Right atrium auricular region (tissue), 2 donors: Measurements from ENCODE around the gene IFITM2. TPM values are rescaled to one million over a fixed set of nuclear protein-coding genes. Genes with fewer than 3 reads are reported as not detected.

Experiments
- DNase-seq: peaks from one replicate; pipeline ENCODE4 v3.0.0-alpha.2; 2019; ENCODE audit warnings: low spot score
- H3K27ac ChIP-seq, 2 donors: fragments of 200-600 bp; sonication (generic); 1 replicate in 1 of 2; 2 replicates in 1 of 2; pipeline ENCODE4 v1.5.1; 2016 to 2019
- H3K27me3 ChIP-seq, 2 donors: fragments of 200-600 bp; sonication (generic); one replicate each; pipeline versions ENCODE4 v1.5.1 to v1.6.0; 2017 to 2019
- H3K36me3 ChIP-seq: fragments of 200-600 bp; sonication (generic); one replicate; pipeline ENCODE4 v1.5.1; 2016
- H3K4me1 ChIP-seq, 2 donors: fragments of 200-600 bp; sonication (generic); one replicate each; pipeline versions ENCODE4 v1.5.1 to v1.6.0; 2017 to 2019
- H3K4me3 ChIP-seq, 2 donors: fragments of 200-600 bp; sonication (generic); 1 replicate in 1 of 2; 2 replicates in 1 of 2; pipeline ENCODE4 v1.5.1; 2017 to 2019; ENCODE audit warnings: mild to moderate bottlenecking in 1 of 2, moderate library complexity in 1 of 2
- H3K9me3 ChIP-seq, 2 donors: fragments of 200-600 bp; sonication (generic); one replicate each; pipeline ENCODE4 v1.5.1; 2019
- CTCF ChIP-seq, 2 donors: fragments of 200-600 bp; sonication (generic); IDR thresholded peaks; one replicate each; pipeline ENCODE4 v1.5.1; 2019; ENCODE audit warnings: antibody characterized with exemption in 2 of 2
- total RNA-seq, 2 donors: library from RNA; depleted of rRNA; stranded (reverse); fragments of >200 nt; gene quantifications; one replicate each; pipeline ENCODE4 v1.1.0, GENCODE V29; 2016

Gene IFITM2
- total RNA-seq, 2 donors from 2014 or later = 120 to 296 TPM

GRCh38 chr11:299081-299891 is 8.3 kb upstream of the IFITM2 start, which contains the start of gene IFITM5:
Gene IFITM5 (minus strand): TSS chr11:299526. CDS start chr11:299490, 36 bp downstream.
- Histone ChIP-seq H3K36me3 (no peaks in the 10 kb centered on the region), H3K27me3 (peaks cover 0 to 9% of the 10 kb centered on the region in 2 donors), H3K4me1 (peaks cover 0 to 7% of the 10 kb centered on the region in 2 donors), H3K9me3 (no peaks in the 10 kb centered on the region), H3K4me3 (no peak within 1 kb of the TSS), H3K27ac (no peak within 1 kb of the TSS)
- DNase-seq = no peak
- TF ChIP-seq CTCF (IDR thresholded peaks at IDR 0.05) = no peak

DNA sequence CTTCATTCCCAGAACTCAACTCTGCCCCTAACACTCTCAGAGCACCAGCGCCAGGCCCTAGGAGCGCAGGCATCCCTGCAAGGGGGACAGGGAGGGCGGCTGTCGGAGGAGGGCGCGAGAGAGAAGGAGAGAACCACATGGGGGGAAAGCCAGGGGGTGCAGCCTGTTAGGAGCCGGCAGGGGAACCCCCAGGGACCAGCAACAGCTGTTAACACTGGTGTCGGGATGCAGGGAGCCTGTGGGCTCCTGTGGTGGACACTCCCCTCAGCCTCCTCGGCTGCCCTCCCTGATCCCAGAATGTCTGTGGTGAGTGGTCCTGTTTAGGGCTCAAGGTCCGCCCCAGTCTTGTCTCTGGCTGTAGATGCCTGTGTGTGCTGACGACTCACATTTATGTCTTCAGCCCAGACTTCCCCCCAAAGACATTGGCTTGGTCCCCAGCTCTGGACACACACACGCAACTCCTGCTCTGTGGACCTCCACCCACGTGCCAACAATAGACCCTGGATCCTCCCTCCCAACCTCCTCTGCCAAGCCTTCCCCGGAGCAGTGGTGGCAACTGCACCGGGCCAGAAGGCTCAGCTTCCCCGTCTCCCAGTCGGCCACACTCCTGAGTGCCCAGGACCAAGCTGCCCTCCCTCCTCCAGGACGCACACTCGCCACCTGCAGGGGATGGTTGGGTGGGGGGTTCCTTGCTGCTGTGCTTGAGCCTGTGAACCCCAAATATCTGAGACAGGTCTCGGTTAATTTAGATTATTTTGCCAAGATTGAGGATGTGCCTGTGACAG is 7.5 kb upstream of the IFITM2 start:
- TF ChIP-seq CTCF (IDR thresholded peaks at IDR 0.05) = no peak
- no peak for DNase-seq
- no peak overlapping the region for H3K4me3 ChIP-seq
- H3K36me3 ChIP-seq = no peaks in the 10 kb centered on the region
- H3K4me1 ChIP-seq = peaks cover 0 to 7% of the 10 kb centered on the region in 2 donors
- no peak overlapping the region for H3K27ac ChIP-seq
- no peaks in the 10 kb centered on the region for H3K9me3 ChIP-seq
- H3K27me3 ChIP-seq = peaks cover 0 to 9% of the 10 kb centered on the region in 2 donors

GRCh38 chr11:303363-303762 is 4.3 kb upstream of the IFITM2 start:
- peaks cover 0 to 7% of the 10 kb centered on the region in 2 donors for H3K4me1 ChIP-seq
- H3K4me3 ChIP-seq = no peak overlapping the region
- H3K27ac ChIP-seq = no peak overlapping the region
- no peak for DNase-seq
- no peak for TF ChIP-seq CTCF (IDR thresholded peaks at IDR 0.05)
- H3K27me3 ChIP-seq = peaks cover 0 to 9% of the 10 kb centered on the region in 2 donors
- H3K36me3 ChIP-seq = no peaks in the 10 kb centered on the region
- no peaks in the 10 kb centered on the region for H3K9me3 ChIP-seq

- Histone ChIP-seq H3K4me3 (no peak overlapping the region), H3K27me3 (peaks cover 0 to 5% of the 10 kb centered on the region in 2 donors), H3K9me3 (no peaks in the 10 kb centered on the region), H3K27ac (no peak overlapping the region), H3K4me1 (peaks cover 0 to 7% of the 10 kb centered on the region in 2 donors), H3K36me3 (no peaks in the 10 kb centered on the region)
- no peak for DNase-seq
- no peak for TF ChIP-seq CTCF (IDR thresholded peaks at IDR 0.05)
These were observed 3.5 kb upstream of the IFITM2 start for GRCh38 chr11:304061-304506.

DNA sequence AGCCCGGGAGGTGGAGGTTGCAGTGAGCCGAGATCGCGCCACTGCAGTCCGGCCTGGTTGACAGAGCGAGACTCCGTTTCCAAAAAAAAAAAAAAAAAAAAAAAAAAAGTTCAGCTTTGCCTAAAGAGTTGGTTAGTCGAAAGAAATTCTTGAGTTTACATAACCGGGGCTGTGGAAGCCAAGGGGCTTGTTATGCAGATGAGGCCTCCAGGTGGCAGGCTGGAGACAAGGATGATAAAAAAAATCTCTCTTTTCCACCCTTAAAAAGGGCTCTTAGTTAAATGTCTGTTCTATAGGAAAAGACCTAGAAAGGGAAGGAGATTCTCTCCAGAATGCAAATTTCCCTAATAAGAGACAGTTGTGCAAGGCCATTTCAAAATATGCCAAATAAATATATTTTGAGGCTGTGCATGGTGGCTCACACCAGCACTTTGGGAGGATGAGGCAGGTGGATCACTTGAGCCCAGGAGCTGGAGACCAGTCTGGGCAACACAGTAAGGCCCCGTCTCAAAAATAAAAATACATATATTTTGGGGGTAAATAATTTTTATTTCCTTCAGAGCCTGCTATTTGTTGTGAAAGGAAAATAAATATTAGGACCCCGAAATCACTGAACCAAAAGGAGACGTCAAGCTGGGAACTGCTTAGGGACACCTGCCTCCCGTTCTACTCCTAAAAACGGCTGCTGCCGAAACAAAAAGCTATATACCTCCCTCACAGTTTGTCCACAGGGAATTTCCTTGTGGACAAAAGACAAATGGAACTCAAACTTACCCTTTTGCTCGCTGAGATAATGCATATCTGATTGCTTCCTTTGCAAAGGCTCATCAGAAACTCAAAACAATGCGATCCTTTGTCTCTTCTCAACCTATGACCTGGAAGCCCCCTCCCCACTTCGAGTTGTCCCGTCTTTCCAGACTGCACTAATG is 2.4 kb upstream of the IFITM2 start:
- Histone ChIP-seq H3K4me3 (no peak overlapping the region), H3K9me3 (no peaks in the 10 kb centered on the region), H3K27me3 (no peaks in the 10 kb centered on the region), H3K27ac (no peak overlapping the region), H3K4me1 (peaks cover 0 to 9% of the 10 kb centered on the region in 2 donors), H3K36me3 (no peaks in the 10 kb centered on the region)
- TF ChIP-seq CTCF (IDR thresholded peaks at IDR 0.05) = peak; percentile 46 to 72
- DNase-seq = peak; percentile 80
